Type B pancreatic cell (in vitro differentiated cells): ENCODE data around the gene CD99. TPM values are rescaled to one million over a fixed set of nuclear protein-coding genes. Genes with fewer than 3 reads are reported as not detected.
"Not testable (repeated sequence)": the region's sequence is repeated elsewhere in the genome, so short reads cannot be mapped to it uniquely, and the experiment has no call there.

ENCODE experiments used
- DNase-seq: peaks from one replicate; pipeline ENCODE4 v3.0.0; 2021; ENCODE audit warnings: mixed read lengths; ENCODE audit not compliant: unreplicated experiment; ENCODE audit errors: extremely low spot score
- H3K27ac Mint-ChIP-seq: 2 replicates; pipeline ENCODE4 v1.8.0; 2021; ENCODE audit warnings: mild to moderate bottlenecking, mixed read lengths
- H3K27me3 Mint-ChIP-seq: 2 replicates; pipeline ENCODE4 v1.8.0; 2021; ENCODE audit warnings: mixed read lengths
- H3K36me3 Mint-ChIP-seq: 2 replicates; pipeline ENCODE4 v1.8.0; 2021; ENCODE audit warnings: mixed read lengths
- H3K4me1 Mint-ChIP-seq: one replicate; pipeline ENCODE4 v1.8.0; 2021; ENCODE audit warnings: mixed read lengths; ENCODE audit not compliant: unreplicated experiment
- H3K4me3 Mint-ChIP-seq: 2 replicates; pipeline ENCODE4 v1.8.0; 2021; ENCODE audit warnings: mild to moderate bottlenecking, mixed read lengths
- H3K9me3 Mint-ChIP-seq: 2 replicates; pipeline ENCODE4 v1.8.0; 2021; ENCODE audit warnings: mixed read lengths
- total RNA-seq: library from RNA; stranded (reverse); gene quantifications from 2 replicates; pipeline ENCODE4 v1.2.1, GENCODE V29; 2021; ENCODE audit warnings: low replicate concordance
- TF ChIP-seq, protein P1 (sequence below): fragments of 200-600 bp; sonication (generic); conservative IDR thresholded peaks from 2 replicates; pipeline ENCODE4 v1.5.0; 2021; ENCODE audit warnings: antibody characterized with exemption, mild to moderate bottlenecking

The CD99 gene
- total RNA-seq, 1 donor from 2014 or later: 292 TPM

DNA sequence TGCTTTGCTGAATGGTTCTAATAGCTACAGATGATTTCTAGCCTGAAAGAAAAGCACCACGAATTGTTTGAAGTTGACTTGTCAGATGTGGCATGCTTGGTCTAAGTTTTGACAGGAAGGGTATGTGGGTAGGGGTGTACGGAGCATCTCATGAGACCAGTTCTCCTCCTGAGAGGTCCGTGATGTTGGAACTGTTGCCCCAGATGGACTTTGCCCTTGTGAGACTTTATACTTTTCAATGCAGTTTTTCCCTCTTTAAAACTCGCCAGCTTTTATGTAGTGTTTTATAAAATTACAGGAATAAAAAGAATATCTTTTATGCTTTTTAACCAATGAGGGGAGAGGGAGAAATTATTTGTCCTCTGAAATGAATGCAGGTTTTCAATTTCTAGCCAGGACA, 44.2 kb downstream of the CD99 start:
- peaks cover 40% of the 10 kb centered on the region for H3K36me3 Mint-ChIP-seq
- H3K27ac Mint-ChIP-seq: no peak overlapping the region
- no peak for DNase-seq
- no peaks in the 10 kb centered on the region for H3K4me1 Mint-ChIP-seq
- TF ChIP-seq, protein P1, sequence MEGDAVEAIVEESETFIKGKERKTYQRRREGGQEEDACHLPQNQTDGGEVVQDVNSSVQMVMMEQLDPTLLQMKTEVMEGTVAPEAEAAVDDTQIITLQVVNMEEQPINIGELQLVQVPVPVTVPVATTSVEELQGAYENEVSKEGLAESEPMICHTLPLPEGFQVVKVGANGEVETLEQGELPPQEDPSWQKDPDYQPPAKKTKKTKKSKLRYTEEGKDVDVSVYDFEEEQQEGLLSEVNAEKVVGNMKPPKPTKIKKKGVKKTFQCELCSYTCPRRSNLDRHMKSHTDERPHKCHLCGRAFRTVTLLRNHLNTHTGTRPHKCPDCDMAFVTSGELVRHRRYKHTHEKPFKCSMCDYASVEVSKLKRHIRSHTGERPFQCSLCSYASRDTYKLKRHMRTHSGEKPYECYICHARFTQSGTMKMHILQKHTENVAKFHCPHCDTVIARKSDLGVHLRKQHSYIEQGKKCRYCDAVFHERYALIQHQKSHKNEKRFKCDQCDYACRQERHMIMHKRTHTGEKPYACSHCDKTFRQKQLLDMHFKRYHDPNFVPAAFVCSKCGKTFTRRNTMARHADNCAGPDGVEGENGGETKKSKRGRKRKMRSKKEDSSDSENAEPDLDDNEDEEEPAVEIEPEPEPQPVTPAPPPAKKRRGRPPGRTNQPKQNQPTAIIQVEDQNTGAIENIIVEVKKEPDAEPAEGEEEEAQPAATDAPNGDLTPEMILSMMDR: no peak
- no peak overlapping the region for H3K4me3 Mint-ChIP-seq
- H3K27me3 Mint-ChIP-seq: no peaks in the 10 kb centered on the region
- H3K9me3 Mint-ChIP-seq: no peaks in the 10 kb centered on the region

DNA sequence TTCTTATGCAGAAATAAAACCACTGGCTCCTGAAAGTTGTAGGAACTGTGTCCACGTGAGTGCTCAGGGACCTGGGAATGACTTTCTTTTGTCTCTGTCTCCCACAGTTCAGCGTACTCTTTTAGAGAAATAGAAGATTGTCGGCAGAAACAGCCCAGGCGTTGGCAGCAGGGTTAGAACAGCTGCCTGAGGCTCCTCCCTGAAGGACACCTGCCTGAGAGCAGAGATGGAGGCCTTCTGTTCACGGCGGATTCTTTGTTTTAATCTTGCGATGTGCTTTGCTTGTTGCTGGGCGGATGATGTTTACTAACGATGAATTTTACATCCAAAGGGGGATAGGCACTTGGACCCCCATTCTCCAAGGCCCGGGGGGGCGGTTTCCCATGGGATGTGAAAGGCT, 49.6 kb downstream of the CD99 start:
- H3K36me3 Mint-ChIP-seq: peaks cover 41% of the 10 kb centered on the region
- no peaks in the 10 kb centered on the region for H3K27me3 Mint-ChIP-seq
- DNase-seq: no peak
- no peaks in the 10 kb centered on the region for H3K9me3 Mint-ChIP-seq
- TF ChIP-seq, protein P1: no peak
- no peaks in the 10 kb centered on the region for H3K4me1 Mint-ChIP-seq
- no peak overlapping the region for H3K4me3 Mint-ChIP-seq
- no peak overlapping the region for H3K27ac Mint-ChIP-seq

DNA sequence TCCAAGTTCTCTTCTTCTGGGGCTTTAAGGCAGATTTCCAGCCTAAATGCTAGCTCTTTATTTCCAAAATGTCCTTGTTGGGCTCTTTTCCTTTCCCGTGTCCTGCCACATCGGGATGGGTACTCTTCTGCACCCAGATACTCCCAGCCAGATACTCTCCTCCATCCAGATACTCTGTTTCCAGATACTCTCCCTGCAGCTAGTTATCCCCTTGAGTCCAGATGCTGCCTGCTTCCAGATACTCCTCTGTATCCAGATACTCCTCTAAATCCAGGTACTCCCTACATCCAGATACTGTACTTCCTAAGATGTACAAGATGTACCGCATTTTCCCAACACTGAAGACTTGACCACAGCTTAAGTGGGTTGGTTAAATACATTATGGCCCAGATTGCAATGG, 50.3 kb downstream of the CD99 start:
- Mint-ChIP-seq H3K27me3 (no peaks in the 10 kb centered on the region), H3K4me3 (no peak overlapping the region), H3K4me1 (peaks cover 6% of the 10 kb centered on the region), H3K9me3 (no peaks in the 10 kb centered on the region), H3K27ac (peak overlapping the region; percentile 14), H3K36me3 (peaks cover 37% of the 10 kb centered on the region)
- TF ChIP-seq, protein P1: no peak
- no peak for DNase-seq

DNA sequence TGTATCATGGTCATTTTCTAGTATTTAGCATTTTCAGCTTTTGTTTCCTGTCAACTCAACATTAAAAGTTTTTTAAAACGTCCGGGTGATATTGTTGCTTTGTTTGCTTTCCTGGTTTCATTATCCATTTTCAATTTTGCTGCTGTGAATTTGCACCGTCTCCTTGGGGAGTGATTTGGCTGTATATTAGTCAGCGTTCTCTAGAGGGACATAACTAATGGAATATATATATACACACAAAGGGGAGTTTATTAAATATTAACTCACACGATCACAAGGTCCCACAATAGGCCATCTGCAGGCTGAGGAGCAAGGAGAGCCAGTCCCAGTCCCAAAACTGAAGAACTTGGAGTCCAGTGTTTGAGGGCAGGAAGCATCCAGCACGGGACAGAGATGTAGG, 55.2 kb downstream of the CD99 start:
- Mint-ChIP-seq H3K27ac (peak overlapping the region; percentile 13), H3K36me3 (peaks cover 17% of the 10 kb centered on the region), H3K4me3 (peak overlapping the region; percentile 18)
- not testable (repeated sequence) for H3K9me3 Mint-ChIP-seq, H3K4me1 Mint-ChIP-seq, H3K27me3 Mint-ChIP-seq, DNase-seq

DNA sequence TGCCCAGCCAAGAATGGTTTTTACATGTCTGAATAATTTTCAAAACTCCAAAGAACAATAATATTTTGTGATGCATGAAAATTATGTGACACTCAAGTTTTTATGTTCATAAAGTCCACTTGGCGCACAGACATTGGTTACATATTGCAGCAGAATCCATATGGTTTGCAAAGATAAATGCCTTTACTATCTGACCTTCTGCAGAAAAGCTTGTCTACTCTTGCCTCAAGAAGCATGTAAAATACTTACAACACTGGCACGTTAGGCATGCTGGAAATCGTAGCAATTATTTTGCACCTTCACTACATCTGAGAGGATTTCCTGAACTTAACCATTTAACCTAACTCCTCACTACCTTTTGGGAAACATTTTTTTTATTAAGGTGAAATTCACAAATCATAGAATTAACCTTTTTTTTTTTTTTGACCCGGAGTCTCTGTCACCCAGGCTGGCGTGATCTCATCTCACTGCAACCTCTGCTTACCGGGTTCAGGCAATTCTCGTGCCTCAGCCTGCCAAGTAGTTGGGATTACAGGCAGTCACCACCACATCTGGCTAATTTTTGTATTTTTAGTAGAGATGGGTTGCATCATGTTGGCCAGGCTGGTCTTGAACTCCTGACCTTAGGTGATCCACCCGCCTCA, 57.2 kb downstream of the CD99 start:
- DNase-seq: no peak
- TF ChIP-seq, protein P1: no peak
- Mint-ChIP-seq H3K4me1 (peaks cover 12% of the 10 kb centered on the region), H3K27ac (peak overlapping the region; percentile 23), H3K36me3 (peaks cover 3% of the 10 kb centered on the region), H3K4me3 (no peak overlapping the region), H3K9me3 (no peaks in the 10 kb centered on the region), H3K27me3 (no peaks in the 10 kb centered on the region)

DNA sequence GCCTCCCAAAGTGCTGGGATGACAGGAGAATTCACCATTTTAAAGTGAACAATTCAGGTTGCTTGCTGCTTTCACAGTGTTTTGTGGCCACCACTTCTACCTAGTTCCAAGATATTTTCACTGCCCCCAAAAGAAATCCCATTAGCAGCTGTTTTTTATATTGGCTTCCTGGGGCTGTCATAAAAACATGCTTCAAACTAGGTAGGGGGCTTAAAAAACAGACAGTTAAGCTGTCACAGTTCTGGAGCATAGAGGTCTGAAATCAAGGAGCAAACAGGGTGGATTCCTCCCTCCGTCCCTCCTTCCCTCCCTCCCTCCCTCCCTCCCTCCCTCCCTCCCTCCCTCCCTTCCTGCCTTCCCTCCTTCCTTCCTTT, 57.7 kb downstream of the CD99 start:
- no peak overlapping the region for H3K4me3 Mint-ChIP-seq
- no peak for DNase-seq
- peaks cover under 1% of the 10 kb centered on the region for H3K36me3 Mint-ChIP-seq
- no peak overlapping the region for H3K27ac Mint-ChIP-seq
- no peaks in the 10 kb centered on the region for H3K9me3 Mint-ChIP-seq
- peaks cover 12% of the 10 kb centered on the region for H3K4me1 Mint-ChIP-seq
- TF ChIP-seq, protein P1: no peak
- H3K27me3 Mint-ChIP-seq: no peaks in the 10 kb centered on the region
